Limb (tissue), 2 donors: ENCODE results near the gene CYB561D2.
"Not testable (repeated sequence)": the region's sequence is repeated elsewhere in the genome, so short reads cannot be mapped to it uniquely, and the experiment has no call there.

Experiments used
- DNase-seq, 2 donors: peaks; one replicate each; pipeline ENCODE4 v3.0.0-alpha.2; 2016; ENCODE audit errors: extremely low spot score in 2 of 2

CYB561D2 gene, protein sequence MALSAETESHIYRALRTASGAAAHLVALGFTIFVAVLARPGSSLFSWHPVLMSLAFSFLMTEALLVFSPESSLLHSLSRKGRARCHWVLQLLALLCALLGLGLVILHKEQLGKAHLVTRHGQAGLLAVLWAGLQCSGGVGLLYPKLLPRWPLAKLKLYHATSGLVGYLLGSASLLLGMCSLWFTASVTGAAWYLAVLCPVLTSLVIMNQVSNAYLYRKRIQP

DNA sequence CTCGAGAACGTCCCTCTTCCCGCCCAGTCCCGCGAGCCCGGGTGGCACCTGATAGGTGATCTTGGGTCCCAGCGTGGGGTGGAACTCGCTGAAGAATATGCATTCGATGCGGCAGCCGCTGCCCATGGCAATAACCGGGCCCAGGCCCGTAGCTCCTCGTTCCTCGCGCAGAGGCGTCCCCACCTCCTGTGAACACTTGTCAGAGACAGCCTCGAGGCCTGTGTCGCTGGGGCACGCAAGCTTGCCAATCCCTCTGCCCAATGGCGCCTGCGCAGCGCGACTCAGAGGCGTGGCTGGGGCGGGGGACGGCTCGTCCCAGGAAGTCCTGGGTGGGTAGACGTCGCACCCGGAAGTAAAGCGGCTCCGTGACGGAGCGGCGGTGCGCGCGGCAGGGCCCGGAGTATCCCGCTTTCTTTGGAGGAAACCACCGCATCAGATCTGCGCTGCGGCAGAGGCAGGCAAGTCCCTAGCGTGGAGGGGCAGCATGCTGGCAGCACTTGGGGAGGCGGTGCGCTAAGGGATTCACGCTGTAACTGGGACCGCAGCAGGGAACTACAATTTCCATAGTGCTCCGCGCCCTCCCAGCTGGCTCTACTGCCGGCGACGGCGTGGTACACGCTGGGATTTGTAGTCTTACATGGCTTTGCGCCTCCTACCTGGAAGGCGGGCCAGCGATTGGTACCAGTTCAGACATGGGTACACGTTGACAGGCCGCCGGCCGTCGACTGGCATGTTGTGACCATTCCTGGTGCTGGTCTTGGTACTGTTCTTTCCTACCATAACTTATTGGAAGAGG is at the start of gene CYB561D2, which contains the start of gene NPRL2:
CYB561D2 (plus strand) TSS at position 336 of the 796 bp plus-strand sequence. CDS start 572 bp downstream, outside the sequence.
NPRL2 (minus strand) TSS at position 249 of the 796 bp plus-strand sequence; CDS start at position 126, 123 bp downstream.
- peak; percentile 95 to 96 for DNase-seq

DNA sequence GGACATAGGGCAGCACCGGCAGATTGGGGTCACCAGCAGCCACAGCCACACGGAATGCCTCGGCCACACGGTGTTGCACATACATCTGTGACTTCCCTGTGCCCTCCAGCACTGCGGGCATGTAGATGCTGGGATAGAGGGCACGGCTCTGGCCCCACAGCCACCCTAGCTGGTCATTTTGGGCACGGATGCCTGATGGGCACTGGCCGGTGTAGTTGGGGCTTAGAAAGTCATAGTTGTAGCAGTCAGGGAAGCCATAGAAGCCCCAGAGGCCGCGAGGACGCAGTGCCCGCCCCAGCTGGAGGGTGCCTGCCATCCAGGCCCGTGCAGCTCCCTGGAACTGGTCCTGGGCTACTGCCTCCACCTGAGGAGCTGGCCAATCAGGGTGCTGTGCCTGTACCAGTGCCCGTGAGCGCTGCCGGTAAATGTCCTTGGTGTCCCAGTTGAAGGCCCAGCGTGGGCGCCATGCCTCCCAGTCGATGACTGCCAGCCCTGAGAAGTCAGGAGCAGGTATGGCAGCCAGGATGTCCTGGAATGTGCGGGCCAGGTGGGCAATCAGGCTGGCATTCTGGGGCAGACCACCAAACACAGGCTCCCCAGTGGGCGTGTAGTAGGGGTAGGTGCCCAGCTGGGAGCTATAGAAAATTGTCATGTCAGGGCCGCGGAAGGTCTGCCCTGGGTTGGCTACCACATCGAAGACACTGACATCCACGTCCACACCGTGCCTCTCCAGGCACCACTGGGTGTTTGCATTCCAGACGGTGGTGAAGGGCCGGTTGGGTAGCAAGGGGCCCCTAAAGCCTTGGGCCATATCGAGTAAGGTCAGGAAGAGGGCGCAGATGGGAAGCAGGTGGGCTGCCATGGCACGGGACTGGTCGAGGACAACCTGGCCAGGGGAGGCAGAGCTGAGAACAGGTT is 48.3 kb upstream of the CYB561D2 start:
- peak in 1 of 2 donors; percentile 26 for DNase-seq

DNA sequence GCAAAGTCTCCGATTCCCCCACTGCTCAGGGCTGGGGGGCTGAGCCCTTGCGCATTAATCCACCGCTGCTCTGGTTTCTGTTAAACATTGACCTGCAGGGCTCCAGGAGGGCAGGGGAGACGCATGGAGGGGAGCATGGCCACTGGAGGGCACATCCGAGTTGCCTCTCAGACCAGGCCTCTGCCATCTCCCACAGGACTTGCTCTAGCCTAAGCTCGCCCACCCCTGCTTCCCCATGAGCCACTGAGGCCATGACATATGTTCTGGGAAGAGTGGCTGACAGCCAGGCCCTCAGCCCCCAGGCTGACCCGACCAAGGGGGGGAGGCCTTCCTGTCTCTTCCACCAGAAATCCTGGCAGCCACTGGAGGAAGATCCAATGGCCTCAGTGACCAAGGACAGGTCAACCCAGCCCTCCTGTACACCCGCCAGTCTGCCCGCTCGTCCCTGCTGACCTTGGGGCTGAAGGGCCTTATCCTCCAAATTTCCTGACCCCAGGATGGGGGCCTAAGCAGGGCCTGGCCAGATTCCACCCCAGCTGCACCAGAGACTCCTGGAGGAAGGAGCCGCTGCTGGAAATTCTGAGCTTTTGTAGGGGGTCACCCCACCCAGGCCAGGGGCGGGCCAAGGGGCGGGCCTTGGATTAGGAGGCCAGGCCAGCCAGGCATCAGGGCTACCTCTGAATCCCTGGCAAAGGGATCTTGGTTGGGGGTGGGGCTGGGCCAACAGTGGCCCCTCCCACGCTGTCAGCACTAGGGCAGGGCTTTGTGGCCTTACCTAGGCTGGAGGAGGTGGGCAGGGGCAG is 47.4 kb upstream of the CYB561D2 start, which contains the start of gene HYAL1:
HYAL1 (minus strand) TSS at position 562 of the 803 bp plus-strand sequence. CDS start 618 bp downstream, outside the sequence.
- DNase-seq: peak in 1 of 2 donors; percentile 46

DNA sequence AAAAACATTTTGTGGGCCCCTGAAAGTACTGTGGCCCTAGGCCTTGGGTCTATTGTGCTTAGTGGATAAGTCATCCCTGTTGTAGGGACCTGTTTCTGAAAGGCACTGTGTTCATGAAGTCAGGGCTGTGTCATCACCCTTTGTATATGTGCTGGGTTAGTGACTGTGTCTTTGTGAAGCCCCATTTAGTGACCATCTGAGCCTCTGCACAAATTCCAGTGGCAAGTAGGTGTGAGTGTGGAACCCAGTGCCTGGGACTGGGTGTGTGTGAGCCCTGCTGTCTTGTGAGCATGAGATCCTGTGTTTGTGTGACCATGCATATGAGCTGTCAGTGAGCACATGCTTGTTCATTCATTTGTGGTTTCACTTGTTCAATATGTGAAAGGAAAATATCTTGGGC is 46.1 kb upstream of the CYB561D2 start:
- no peak for DNase-seq

DNA sequence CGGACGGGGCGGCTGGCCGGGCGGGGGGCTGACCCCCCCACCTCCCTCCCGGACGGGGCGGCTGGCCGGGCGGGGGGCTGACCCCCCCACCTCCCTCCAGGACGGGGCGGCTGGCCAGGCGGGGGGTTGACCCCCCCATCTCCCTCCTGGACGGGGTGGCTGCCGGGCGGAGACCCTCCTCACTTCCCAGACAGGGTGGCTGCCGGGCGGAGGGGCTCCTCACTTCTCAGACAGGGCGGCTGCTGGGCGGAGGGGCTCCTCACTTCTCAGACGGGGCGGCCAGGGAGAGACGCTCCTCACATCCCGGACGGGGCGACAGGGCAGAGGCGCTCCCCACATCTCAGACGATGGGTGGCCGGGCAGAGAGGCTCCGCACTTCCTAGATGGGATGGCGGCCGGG is 38.6 kb upstream of the CYB561D2 start:
- not testable (repeated sequence) for DNase-seq

DNA sequence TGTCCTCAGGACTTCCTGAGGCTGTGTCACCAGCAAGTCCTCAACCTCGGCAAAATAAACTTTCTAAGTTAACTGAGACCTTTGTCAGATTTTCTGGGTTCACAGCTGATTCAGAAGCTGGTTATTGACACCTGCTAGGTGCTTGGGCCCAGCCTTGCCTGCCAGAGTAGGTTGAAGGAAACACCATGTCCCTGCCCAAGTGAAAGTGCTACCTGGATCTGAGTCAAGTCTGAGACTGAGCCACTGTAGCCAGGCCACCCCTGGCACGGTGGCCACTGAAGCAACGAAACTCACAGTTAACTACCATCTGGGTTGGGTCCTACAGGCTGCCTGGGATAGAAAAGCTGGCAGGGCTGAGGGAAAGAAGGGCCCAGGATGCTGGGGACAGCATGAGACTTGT is 36.3 kb upstream of the CYB561D2 start:
- DNase-seq: no peak

DNA sequence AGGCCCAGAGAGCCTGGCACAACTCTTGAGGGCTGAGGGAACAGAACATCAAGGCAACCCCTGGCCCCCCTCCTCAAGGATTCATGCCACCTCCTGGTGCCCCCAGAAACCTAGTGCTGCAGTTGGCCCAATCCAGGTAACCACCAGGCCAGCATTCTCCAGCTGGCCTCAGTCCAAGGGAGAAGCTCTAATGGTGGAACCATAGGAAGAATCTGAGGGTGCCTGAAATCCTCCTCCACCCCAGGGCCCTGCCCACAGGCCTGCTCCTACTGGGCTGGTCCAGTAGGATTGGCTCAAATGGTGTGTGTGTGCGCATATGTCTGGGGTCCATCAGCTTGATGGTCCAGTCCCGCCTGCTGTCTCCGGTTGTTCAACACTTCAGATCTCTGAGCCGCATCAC is 35.8 kb upstream of the CYB561D2 start:
- DNase-seq: no peak

DNA sequence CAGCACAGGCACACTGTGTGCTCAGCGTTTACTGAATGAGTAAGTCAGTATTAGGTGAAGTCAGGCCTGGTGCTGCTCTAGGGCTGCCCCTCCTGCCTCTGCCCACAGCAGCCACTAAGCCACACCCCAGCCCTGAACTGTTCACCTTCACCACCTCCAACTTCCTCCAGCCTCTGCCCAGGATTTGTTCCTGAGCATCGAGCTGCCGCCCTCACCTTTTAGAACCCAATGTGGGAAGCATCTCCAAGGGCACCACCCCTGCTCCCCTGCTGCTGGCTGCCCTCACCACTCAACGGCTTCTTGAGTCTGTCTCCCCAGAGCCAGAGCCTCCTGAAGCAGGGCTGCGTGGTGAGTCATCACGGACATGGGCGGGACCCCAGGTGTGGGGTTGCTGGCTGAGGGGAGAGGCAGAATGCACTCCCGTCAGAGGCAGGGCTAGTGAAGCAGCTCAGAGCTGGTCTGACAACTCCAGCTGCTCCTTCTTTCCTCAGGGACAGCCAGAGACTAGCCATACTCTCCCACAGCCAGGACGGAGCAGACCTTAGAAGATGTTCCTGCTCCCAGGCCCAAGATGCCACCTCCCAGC is 33.9 kb upstream of the CYB561D2 start:
- no peak for DNase-seq

DNA sequence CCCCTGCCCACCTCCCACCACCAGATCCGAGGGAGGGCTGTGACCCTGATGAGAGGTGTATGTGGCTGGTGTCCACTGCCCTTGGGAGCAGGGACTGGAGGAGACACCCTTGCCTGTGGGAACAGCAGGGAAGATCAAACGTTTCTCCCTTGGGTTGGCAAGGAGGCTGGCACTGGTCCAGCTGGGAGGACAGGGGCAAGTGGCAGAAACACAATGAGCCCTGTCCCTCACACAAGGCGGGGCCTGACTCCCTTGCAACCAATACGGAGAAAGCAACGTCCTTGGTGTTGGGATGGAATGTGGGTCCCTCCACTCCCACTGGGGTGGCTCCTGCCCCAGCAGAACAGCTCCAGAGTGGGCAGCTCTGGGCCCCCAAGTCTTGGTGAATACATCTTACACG is 33.4 kb upstream of the CYB561D2 start:
- DNase-seq: no peak

DNA sequence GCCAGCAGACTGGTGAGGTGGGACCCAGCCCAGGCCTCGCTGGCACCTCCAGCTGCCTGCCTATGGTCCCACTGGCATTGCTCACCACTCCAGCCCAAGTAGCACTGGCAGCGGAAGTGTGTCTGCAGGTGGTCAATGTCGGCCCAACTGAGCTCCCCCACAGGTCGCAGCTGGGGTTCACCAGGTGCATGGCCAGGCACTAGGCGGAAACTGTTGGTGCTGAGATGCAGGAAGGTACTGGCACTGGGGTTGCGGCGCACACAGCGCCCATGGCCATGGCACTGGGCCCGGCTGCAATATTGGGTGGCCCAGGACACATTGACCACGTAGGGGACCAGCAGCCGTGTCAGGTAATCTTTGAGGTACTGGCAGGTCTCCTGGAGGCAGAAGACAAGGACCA is 32.5 kb upstream of the CYB561D2 start:
- DNase-seq: no peak

DNA sequence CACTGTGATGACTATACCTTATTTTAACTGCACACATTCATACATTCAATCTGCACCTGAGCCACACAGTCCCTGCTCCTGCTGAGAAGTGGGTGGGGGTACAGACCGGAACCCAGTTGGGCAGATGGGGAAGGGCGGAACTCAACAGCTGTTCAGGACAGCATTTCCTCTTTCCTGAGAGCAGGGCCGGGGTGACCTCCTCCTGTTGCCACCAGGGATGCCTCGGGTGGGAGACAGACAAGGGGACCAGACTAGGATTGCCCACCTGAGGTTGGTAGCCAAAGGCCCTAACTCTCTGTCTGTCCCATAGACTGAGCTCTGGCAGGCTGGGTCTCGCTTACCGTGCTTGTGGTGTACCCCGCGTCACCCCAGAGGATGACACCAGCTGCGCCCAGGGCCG is 32.0 kb upstream of the CYB561D2 start:
- no peak for DNase-seq

DNA sequence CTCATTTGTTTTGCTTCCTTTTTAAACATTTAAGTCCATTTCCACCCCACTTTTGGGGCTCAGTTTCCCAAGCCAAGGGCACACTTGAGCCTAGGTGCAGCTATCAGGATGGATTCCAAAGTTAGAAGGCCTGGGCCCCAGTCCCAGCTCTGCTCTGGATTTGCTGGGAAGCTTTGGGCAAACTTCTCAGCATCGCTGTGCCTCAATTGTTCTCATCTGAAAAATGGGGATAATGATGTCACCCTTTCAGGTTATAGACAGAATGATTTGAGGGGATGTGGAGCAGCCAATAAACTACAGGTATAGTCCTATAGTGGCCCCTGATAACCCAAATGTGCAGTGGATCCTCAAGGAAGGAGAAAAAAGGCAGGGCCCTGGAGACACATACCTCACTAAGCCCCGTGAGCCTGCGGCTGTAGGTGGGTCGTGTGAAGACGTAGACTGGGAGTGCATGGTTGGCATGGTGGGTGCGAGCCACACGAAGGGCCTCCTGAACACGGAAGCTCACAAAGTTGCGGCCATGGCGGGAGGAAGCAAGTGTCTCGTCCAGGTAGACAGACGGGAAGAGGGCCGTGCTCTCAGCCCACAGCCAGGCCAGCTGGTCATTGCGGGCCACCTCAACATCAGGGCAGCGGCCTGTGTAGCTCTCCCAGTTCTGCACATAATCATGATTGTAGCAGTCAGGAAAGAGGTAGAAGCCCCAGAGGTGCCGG is 31.3 kb upstream of the CYB561D2 start:
- DNase-seq: no peak

DNA sequence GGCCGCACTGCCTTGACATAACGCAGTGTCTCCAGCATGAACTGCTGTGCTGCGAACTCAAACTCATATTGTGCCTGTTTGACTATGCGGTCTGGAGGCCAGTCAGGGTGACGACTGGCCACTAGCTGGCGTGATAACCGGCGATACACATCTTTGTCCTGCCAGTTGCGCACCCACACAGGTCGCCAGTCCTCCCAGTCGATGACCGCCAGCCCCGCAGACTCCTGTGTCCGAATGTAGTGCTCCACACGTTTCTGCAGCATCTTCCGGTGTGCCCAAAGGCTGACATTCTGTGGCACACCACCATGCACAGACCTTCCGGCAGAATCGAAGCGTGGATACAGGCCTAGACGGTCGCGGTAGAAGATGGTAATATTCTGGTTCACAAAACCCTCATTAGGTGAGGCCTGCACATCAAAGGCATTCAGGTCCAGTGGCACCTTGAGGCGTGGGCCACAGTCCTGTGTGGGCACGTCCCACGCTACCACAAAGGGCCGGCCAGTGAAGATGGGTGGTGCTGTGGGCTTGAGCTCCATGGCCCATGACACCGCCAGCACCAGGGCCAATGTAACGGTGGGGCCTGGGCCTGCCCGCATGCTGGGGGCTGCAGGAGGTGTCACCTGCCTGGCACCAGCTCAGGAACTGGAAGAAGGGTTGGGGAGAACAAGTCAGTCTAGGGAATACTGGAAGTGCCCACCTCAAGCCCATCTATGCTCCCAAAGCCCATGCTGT is 30.6 kb upstream of the CYB561D2 start:
- DNase-seq: no peak

DNA sequence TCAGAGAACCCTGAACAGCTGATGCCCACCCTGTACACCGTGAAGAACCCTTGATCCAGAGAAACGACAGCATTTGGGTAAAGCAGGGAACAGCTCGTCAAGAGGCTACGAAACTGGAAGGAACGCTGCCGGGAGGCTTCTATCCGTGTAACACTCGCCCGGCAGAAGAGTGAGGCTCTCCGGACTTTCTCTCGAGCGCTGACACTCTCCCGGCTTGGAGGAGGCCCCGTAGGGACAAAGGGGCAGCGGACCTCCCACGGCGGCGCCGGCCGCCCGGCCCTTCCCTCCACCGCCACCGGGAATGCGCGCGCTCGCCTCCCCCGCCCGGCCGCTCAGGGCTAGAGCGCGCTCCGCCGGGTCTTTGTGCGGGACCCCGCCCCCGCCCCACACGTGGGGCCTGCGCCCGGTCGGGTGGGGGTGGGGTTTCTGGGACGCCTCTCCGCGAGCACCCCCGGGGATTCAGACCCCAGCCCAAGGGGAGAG is 29.8 kb upstream of the CYB561D2 start:
- DNase-seq: peak; percentile 75 to 92

DNA sequence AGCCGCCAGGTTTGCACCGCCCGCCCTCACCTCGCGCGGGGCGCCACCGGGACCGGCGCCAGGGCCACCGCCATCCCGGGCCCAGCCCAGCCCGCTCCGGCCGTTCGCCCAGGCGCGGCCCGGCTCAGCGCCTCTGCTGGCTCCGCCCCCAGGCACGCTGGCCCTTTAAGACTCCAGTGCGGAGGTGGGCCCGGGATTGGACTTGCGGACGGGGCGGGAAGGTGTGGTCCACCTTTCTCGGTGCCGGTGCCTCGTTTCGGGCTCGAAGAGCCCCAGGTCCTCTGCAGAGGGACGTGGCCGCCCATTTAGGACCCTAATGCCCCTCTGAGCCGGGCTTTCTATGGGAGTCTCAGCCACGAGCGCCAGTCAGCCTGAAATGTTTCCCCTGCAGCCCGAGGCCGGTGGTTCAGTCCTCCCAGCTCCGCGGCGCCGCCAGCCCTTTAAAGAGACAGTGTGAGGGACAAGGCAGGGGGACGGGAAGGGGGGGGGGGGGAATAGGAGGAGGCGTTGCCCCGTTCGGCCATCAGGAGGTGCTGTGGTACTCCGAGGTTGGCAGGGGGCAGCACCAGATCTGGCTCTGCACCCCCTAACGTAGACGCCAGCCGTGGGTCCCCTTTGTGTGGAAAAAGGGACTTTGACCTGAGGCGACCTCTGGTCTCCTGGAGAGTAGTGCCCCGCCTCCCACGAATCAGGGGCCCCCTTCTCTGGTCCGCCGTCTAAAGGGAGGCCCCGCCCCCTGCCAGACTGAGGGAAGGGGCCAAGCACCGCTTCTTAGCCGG is 29.1 kb upstream of the CYB561D2 start:
- peak; percentile 92 to 94 for DNase-seq

DNA sequence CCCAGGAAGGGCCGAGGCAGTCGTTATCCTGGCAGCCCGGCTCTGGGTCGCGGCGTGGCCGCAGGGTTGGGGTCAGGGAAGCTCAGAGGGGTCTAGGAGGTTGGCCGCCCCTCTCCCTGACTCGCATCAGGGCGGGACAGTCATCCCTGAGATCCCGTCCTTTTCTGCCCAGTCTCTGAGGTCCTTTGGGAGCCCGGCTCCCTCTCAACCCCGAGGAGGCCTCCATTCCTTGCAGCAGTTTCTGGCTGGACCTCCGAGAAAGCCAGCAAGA is 28.6 kb upstream of the CYB561D2 start:
- no peak for DNase-seq

DNA sequence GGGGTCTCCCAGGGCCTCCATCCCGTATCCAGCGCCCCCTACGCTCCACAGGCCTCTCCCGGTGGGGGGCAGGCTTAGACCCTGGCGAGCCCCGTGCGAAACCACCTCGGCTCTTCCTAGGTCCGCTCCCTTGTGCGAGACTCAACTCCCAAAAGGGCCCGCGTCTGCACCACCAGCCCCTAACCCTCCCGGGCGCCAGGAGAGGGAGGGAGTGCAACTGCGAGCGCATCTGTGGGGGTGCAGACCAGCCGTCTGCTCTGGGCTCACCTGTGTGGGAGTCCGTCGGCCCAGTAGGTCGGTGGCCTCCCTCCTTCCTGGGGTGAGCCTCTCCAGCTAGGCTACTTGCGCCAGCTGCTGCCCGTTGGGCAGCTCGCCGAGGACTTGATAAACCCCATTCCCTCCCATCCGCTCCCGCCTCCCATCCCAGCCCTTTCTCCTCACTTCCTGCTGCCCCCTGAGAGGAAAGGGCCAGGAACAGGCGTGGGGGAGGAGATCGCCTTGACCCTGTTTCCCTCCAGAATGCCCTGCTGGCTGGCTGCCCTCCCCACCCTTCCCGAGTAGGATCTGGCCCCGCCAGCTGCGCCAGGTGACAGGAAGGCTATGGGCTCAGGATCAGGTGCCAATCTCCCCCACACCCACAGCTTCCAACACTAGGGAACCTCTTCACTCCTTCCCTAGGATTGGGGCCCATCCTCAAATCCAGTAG is 28.1 kb upstream of the CYB561D2 start, which contains the start of gene HYAL2:
HYAL2 (minus strand) TSS at position 360 of the 706 bp plus-strand sequence. CDS start 2,256 bp downstream, outside the sequence.
- DNase-seq: no peak
